Calu3 (cell line): Measurements from ENCODE around the gene IDH2. TPM values are rescaled to one million over a fixed set of nuclear protein-coding genes. Genes with fewer than 3 reads are reported as not detected.

Source experiments
- BruUV-seq: library from RNA; stranded (reverse); fragments of 400-500 nt; replicated peaks from 2 replicates; lab custom pipeline; 2021; lab: Mats Ljungman, UMichigan
- CTCF ChIA-PET: fragments of 300-600 bp; sonication (Branson Sonifier 250); formaldehyde crosslinking; loops from one replicate; lab custom pipeline; 2022; ENCODE audit warnings: antibody characterized with exemption; lab: Charles Lee
- DNase-seq: peaks from one replicate; pipeline ENCODE4 v3.0.0; 2022
- H3K27ac Mint-ChIP-seq: one replicate; pipeline ENCODE4 v1.8.0; 2022; ENCODE audit warnings: mixed read lengths; ENCODE audit not compliant: unreplicated experiment
- H3K27me3 Mint-ChIP-seq: one replicate; pipeline ENCODE4 v1.8.0; 2022; ENCODE audit warnings: mixed read lengths; ENCODE audit not compliant: unreplicated experiment
- H3K36me3 Mint-ChIP-seq: one replicate; pipeline ENCODE4 v1.8.0; 2022; ENCODE audit warnings: mild to moderate bottlenecking, moderate library complexity, mixed read lengths; ENCODE audit not compliant: insufficient read depth, unreplicated experiment
- H3K4me1 Mint-ChIP-seq: one replicate; pipeline ENCODE4 v1.8.0; 2022; ENCODE audit warnings: mild to moderate bottlenecking, low read depth, mixed read lengths; ENCODE audit not compliant: unreplicated experiment
- H3K4me3 Mint-ChIP-seq: one replicate; pipeline ENCODE4 v1.8.0; 2022; ENCODE audit warnings: mild to moderate bottlenecking, low read depth, moderate library complexity, mixed read lengths; ENCODE audit not compliant: unreplicated experiment
- H3K9me3 Mint-ChIP-seq: one replicate; pipeline ENCODE4 v1.8.0; 2022; ENCODE audit warnings: low read depth, mixed read lengths; ENCODE audit not compliant: unreplicated experiment
- intact Hi-C: fragments of 100-400 bp; cut with micrococcal nuclease; formaldehyde crosslinking; loops from one replicate; pipeline ENCODE4 v1.10.0; 2022; ENCODE audit not compliant: unreplicated experiment
- total RNA-seq: library from RNA; stranded (reverse); gene quantifications from 2 replicates; pipeline ENCODE4 v1.2.3, GENCODE V29; 2022
- TF ChIP-seq, protein P1 (sequence below): fragments of 200-600 bp; IDR thresholded peaks from one replicate; pipeline ENCODE4 v1.8.0; 2022; ENCODE audit warnings: antibody characterized with exemption; ENCODE audit not compliant: unreplicated experiment

IDH2 gene
- total RNA-seq, 1 experiment from 2014 or later: 108 TPM

DNA sequence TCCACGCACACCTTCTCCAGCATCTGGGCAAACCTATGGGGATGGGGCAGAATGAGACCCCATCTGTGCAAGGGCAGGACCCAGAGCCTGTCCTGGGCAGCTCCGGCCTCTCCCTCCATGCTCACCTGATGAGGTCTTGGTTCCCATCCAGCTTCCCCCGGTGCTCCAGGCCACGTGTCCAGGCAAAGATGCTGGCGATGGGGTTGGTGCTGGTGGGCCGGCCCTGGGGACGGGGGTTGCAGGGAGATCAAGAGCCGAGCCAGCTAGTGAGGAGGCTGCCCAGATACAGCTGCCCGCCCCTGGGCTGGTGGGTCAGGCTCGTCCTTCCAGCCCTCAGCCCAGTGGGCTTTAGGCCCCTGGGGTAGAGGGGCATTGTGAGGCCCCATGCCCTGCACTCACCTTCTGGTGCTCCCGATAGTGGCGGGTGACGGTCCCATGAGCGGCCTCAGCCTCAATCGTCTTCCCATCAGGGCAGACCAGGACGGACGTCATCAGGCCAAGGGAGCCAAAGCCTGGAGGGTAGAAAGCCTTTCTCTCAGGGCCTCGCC is 17.3 kb downstream of the IDH2 start:
- no TSS peak for BruUV-seq
- no peak for DNase-seq
- Mint-ChIP-seq H3K36me3 (peaks cover 17% of the 10 kb centered on the region), H3K4me3 (no peak overlapping the region), H3K27me3 (no peaks in the 10 kb centered on the region), H3K4me1 (no peaks in the 10 kb centered on the region), H3K27ac (no peak overlapping the region), H3K9me3 (no peaks in the 10 kb centered on the region)
- TF ChIP-seq, protein P1, sequence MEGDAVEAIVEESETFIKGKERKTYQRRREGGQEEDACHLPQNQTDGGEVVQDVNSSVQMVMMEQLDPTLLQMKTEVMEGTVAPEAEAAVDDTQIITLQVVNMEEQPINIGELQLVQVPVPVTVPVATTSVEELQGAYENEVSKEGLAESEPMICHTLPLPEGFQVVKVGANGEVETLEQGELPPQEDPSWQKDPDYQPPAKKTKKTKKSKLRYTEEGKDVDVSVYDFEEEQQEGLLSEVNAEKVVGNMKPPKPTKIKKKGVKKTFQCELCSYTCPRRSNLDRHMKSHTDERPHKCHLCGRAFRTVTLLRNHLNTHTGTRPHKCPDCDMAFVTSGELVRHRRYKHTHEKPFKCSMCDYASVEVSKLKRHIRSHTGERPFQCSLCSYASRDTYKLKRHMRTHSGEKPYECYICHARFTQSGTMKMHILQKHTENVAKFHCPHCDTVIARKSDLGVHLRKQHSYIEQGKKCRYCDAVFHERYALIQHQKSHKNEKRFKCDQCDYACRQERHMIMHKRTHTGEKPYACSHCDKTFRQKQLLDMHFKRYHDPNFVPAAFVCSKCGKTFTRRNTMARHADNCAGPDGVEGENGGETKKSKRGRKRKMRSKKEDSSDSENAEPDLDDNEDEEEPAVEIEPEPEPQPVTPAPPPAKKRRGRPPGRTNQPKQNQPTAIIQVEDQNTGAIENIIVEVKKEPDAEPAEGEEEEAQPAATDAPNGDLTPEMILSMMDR: no peak
- intact Hi-C loops: no loop called here
- CTCF ChIA-PET: interaction anchor here (1.0 to 3.6 kb wide), 2 partner anchors 162 to 186 kb away, joined by 3 to 17 read pairs; no protein-coding TSS in a partner anchor

DNA sequence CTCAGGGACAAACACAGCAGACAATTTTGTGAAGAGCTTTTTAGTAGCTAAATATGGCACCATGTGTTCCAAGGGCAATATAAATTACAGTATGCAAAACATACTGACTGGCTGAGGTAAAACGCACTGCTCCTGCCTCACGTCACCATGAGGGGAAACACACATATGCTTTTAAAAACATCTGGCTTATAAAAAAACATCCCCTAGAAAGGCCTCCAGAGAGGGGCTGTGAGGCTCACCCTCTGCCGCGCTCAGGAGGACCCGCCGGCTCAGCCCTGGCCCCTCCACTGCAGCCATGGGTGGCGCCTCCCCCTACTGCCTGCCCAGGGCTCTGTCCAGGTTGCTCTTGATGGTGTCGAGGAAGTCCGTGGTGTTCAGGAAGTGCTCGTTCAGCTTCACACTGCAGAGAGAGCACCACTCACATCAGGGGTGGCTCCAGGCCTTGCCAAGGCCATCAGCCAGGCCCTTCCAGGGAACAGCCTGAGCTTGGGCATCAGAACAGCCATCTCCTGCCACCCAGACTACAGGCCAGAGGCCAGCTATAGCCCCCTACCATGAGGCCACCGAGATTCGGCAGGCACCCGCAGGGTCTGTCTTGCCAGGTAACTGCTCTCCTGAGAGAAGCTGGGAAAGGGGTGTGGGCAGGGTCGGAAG is 18.2 kb downstream of the IDH2 start:
- Mint-ChIP-seq H3K27me3 (no peaks in the 10 kb centered on the region), H3K4me3 (no peak overlapping the region), H3K27ac (no peak overlapping the region), H3K9me3 (no peaks in the 10 kb centered on the region), H3K36me3 (peaks cover 17% of the 10 kb centered on the region), H3K4me1 (no peaks in the 10 kb centered on the region)
- TF ChIP-seq, protein P1: no peak
- CTCF ChIA-PET: interaction anchor here (1.0 kb wide), 1 partner anchor 161 kb away, joined by 3 read pairs; no protein-coding TSS in a partner anchor
- no peak for DNase-seq
- TSS peak; percentile 16 for BruUV-seq
- intact Hi-C loops: no loop called here

DNA sequence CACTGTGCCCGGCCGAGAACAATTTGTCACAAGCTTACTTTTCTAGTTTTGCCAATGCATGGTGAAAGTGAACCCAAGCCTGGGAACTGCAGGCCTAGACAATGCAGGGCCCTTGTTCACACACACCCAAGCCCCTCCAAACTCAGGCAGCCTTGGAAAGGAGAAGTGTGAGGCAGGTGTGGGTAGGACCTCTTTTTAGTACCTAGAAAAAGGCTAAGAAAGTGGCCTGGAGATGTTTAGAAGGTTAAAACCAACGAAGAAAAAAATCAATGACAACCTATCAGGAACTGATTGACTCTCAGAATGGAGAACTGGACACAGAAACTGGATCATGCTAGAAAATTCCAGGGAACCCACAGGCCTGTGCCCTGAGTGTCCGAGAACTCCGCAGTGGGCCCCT is 18.8 kb downstream of the IDH2 start:
- BruUV-seq: no TSS peak
- intact Hi-C loops: no loop called here
- Mint-ChIP-seq H3K27me3 (no peaks in the 10 kb centered on the region), H3K4me1 (no peaks in the 10 kb centered on the region), H3K27ac (no peak overlapping the region), H3K36me3 (peaks cover 17% of the 10 kb centered on the region), H3K4me3 (no peak overlapping the region), H3K9me3 (no peaks in the 10 kb centered on the region)
- CTCF ChIA-PET: no interaction called here
- no peak for DNase-seq
- TF ChIP-seq, protein P1: no peak

GRCh38 chr15:90082140-90082715 is 20.0 kb downstream of the IDH2 start:
- CTCF ChIA-PET: interaction anchor here (0.7 to 0.8 kb wide), 2 partner anchors 184 to 1809 kb away, joined by 3 to 9 read pairs; no protein-coding TSS in a partner anchor
- BruUV-seq: no TSS peak
- Mint-ChIP-seq H3K36me3 (peaks cover 8% of the 10 kb centered on the region), H3K27ac (no peak overlapping the region), H3K4me1 (no peaks in the 10 kb centered on the region), H3K27me3 (no peaks in the 10 kb centered on the region), H3K4me3 (no peak overlapping the region), H3K9me3 (no peaks in the 10 kb centered on the region)
- DNase-seq: no peak
- intact Hi-C loops: no loop called here
- TF ChIP-seq, protein P1: no peak
